Glutamatergic neuron (in vitro differentiated cells): Measurements from ENCODE around the gene PLA2G4B. TPM values are rescaled to one million over a fixed set of nuclear protein-coding genes. Genes with fewer than 3 reads are reported as not detected.

ENCODE experiments used
- DNase-seq: peaks from one replicate; pipeline ENCODE4 v3.0.0; 2022
- H3K27ac Mint-ChIP-seq: one replicate; pipeline ENCODE4 v1.8.0; 2020; ENCODE audit warnings: mild to moderate bottlenecking, mixed read lengths, inconsistent platforms; ENCODE audit not compliant: unreplicated experiment
- H3K27me3 Mint-ChIP-seq: one replicate; pipeline ENCODE4 v1.8.0; 2020; ENCODE audit warnings: mild to moderate bottlenecking, moderate library complexity, mixed read lengths, inconsistent platforms; ENCODE audit not compliant: unreplicated experiment
- H3K36me3 Mint-ChIP-seq: one replicate; pipeline ENCODE4 v1.8.0; 2020; ENCODE audit warnings: mild to moderate bottlenecking, mixed read lengths, inconsistent platforms; ENCODE audit not compliant: unreplicated experiment
- H3K4me1 Mint-ChIP-seq: one replicate; pipeline ENCODE4 v1.8.0; 2020; ENCODE audit warnings: mild to moderate bottlenecking, low read depth, mixed read lengths, inconsistent platforms; ENCODE audit not compliant: unreplicated experiment
- H3K4me3 Mint-ChIP-seq: one replicate; pipeline ENCODE4 v1.8.0; 2020; ENCODE audit warnings: mild to moderate bottlenecking, mixed read lengths, inconsistent platforms; ENCODE audit not compliant: unreplicated experiment
- H3K9me3 Mint-ChIP-seq: one replicate; pipeline ENCODE4 v1.8.0; 2020; ENCODE audit warnings: mild to moderate bottlenecking, moderate library complexity, mixed read lengths, inconsistent platforms; ENCODE audit not compliant: unreplicated experiment
- total RNA-seq: library from RNA; stranded (reverse); fragmentation: NEBNext Ultra II Directional; extraction: Animal tissue kit (Norgen Biotek cat#: 25700); gene quantifications from one replicate; pipeline ENCODE4 v1.2.1, GENCODE V29; 2021; ENCODE audit not compliant: unreplicated experiment
- TF ChIP-seq, protein P1 (sequence below): fragments of 200-600 bp; sonication (generic); IDR thresholded peaks from one replicate; pipeline ENCODE4 v1.5.0; 2021; ENCODE audit not compliant: partially characterized antibody, unreplicated experiment

The PLA2G4B gene
- total RNA-seq, 1 donor from 2014 or later = 17.9 TPM

- TF ChIP-seq, protein P1, sequence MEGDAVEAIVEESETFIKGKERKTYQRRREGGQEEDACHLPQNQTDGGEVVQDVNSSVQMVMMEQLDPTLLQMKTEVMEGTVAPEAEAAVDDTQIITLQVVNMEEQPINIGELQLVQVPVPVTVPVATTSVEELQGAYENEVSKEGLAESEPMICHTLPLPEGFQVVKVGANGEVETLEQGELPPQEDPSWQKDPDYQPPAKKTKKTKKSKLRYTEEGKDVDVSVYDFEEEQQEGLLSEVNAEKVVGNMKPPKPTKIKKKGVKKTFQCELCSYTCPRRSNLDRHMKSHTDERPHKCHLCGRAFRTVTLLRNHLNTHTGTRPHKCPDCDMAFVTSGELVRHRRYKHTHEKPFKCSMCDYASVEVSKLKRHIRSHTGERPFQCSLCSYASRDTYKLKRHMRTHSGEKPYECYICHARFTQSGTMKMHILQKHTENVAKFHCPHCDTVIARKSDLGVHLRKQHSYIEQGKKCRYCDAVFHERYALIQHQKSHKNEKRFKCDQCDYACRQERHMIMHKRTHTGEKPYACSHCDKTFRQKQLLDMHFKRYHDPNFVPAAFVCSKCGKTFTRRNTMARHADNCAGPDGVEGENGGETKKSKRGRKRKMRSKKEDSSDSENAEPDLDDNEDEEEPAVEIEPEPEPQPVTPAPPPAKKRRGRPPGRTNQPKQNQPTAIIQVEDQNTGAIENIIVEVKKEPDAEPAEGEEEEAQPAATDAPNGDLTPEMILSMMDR = no peak
- H3K27ac Mint-ChIP-seq = no peak overlapping the region
- H3K4me1 Mint-ChIP-seq = no peaks in the 10 kb centered on the region
- H3K9me3 Mint-ChIP-seq = peaks cover 6% of the 10 kb centered on the region
- no peaks in the 10 kb centered on the region for H3K36me3 Mint-ChIP-seq
- H3K27me3 Mint-ChIP-seq = peaks cover 4% of the 10 kb centered on the region
- DNase-seq = no peak
- H3K4me3 Mint-ChIP-seq = no peak overlapping the region
Measured at GRCh38 chr15:41855261-41855961, 16.8 kb downstream of the PLA2G4B start.

GRCh38 chr15:41856262-41856661 lies 17.6 kb downstream of the PLA2G4B start:
- Mint-ChIP-seq H3K9me3 (peaks cover 6% of the 10 kb centered on the region), H3K27ac (no peak overlapping the region), H3K4me1 (no peaks in the 10 kb centered on the region), H3K36me3 (no peaks in the 10 kb centered on the region), H3K4me3 (no peak overlapping the region), H3K27me3 (peaks cover 4% of the 10 kb centered on the region)
- TF ChIP-seq, protein P1 = no peak
- DNase-seq = no peak

- H3K36me3 Mint-ChIP-seq = no peaks in the 10 kb centered on the region
Measured at GRCh38 chr15:41856716-41857115, 18.1 kb downstream of the PLA2G4B start.

DNA sequence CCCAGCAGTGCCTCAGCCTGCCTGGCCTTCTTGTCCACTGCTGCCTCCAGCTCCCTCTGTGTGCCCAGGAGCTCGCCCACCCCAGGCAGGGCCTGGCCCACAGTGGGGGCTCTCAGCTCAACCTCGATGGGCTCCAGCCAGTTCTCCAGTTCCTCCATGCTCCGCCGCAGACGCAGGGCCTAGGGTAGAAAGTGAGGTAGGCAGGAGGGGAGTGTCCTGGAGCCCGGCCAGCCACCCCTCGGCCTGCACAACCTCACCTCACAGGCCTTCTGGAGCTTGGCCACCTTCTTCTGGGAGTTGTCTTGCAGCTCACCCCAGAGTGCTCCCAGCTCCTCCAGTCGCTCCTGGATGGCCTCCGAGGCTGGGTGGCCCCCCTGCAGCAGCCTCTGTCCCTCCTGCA lies 18.7 kb downstream of the PLA2G4B start:
- DNase-seq = no peak
- Mint-ChIP-seq H3K4me3 (no peak overlapping the region), H3K27ac (no peak overlapping the region), H3K36me3 (no peaks in the 10 kb centered on the region), H3K4me1 (no peaks in the 10 kb centered on the region), H3K9me3 (peaks cover 6% of the 10 kb centered on the region), H3K27me3 (peaks cover 4% of the 10 kb centered on the region)
- TF ChIP-seq, protein P1 = no peak

More at GRCh38 chr15:41856716-41857115, 18.1 kb downstream of the PLA2G4B start:
- H3K27ac Mint-ChIP-seq = no peak overlapping the region
- peaks cover 6% of the 10 kb centered on the region for H3K9me3 Mint-ChIP-seq
- TF ChIP-seq, protein P1 = no peak
- peaks cover 4% of the 10 kb centered on the region for H3K27me3 Mint-ChIP-seq
- H3K4me1 Mint-ChIP-seq = no peaks in the 10 kb centered on the region
- no peak for DNase-seq
- no peak overlapping the region for H3K4me3 Mint-ChIP-seq

DNA sequence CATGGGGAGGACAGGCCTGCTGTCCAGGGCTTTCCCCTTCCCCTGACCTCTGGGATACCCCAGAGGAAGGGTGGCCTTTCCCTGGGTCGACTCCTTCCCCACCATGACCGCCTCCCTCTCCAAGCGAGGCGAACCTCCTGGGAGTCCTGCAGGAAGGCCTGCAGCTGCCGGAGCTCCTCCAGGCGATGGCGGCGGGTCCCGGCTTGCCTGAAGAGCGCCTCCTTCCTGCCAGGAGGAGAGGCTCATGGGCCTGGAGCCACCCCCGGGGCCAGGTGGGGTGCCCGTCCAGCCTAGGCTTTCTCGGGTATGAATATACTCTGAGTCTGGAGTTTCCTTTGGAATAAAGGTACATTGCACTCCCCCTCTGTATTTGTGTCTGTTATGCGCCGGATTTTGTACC lies 20.1 kb downstream of the PLA2G4B start:
- Mint-ChIP-seq H3K9me3 (peaks cover 6% of the 10 kb centered on the region), H3K27ac (no peak overlapping the region), H3K4me3 (no peak overlapping the region), H3K4me1 (no peaks in the 10 kb centered on the region), H3K27me3 (peaks cover 8% of the 10 kb centered on the region), H3K36me3 (no peaks in the 10 kb centered on the region)
- TF ChIP-seq, protein P1 = no peak
- DNase-seq = no peak
